GM18499 (cell line): ENCODE results near the gene PTPRU.

Experiments used
- ATAC-seq: cut with Tn5 transposase; IDR thresholded peaks from one replicate; pipeline ENCODE4 v1.9.1; 2021; ENCODE audit warnings: moderate number of reproducible peaks; ENCODE audit not compliant: insufficient read depth, unreplicated experiment

PTPRU gene

GRCh38 chr1:29243023-29243870 lies 6.9 kb downstream of the PTPRU start:
- no peak for ATAC-seq

GRCh38 chr1:29243871-29244200 lies 7.5 kb downstream of the PTPRU start:
- ATAC-seq = no peak

- no peak for ATAC-seq
Measured at GRCh38 chr1:29245261-29245660, 8.9 kb downstream of the PTPRU start.

GRCh38 chr1:29245876-29246275 lies 9.6 kb downstream of the PTPRU start:
- ATAC-seq = no peak

- ATAC-seq = no peak
Measured at GRCh38 chr1:29247044-29247443, 10.7 kb downstream of the PTPRU start.

GRCh38 chr1:29247571-29248273 lies 11.4 kb downstream of the PTPRU start:
- no peak for ATAC-seq

GRCh38 chr1:29248409-29248808 lies 12.1 kb downstream of the PTPRU start:
- no peak for ATAC-seq

- no peak for ATAC-seq
Measured at GRCh38 chr1:29249170-29249691, 12.9 kb downstream of the PTPRU start.

GRCh38 chr1:29249951-29250581 lies 13.7 kb downstream of the PTPRU start:
- ATAC-seq = no peak

GRCh38 chr1:29251164-29252124 lies 15.1 kb downstream of the PTPRU start:
- no peak for ATAC-seq

- ATAC-seq = no peak
Measured at GRCh38 chr1:29253180-29253579, 16.9 kb downstream of the PTPRU start.

- no peak for ATAC-seq
Measured at GRCh38 chr1:29254346-29254745, 18.0 kb downstream of the PTPRU start.

GRCh38 chr1:29255134-29255666 lies 18.9 kb downstream of the PTPRU start:
- ATAC-seq = no peak

- no peak for ATAC-seq
Measured at GRCh38 chr1:29256394-29256793, 20.1 kb downstream of the PTPRU start.

- ATAC-seq = no peak
Measured at GRCh38 chr1:29256979-29257804, 20.9 kb downstream of the PTPRU start.

GRCh38 chr1:29258189-29258975 lies 22.1 kb downstream of the PTPRU start:
- no peak for ATAC-seq

GRCh38 chr1:29258976-29259801 lies 22.9 kb downstream of the PTPRU start:
- ATAC-seq = no peak
